ENCODE measurements around the gene CCL27. TPM values are rescaled to one million over a fixed set of nuclear protein-coding genes. Genes with fewer than 3 reads are reported as not detected.
"Not testable (repeated sequence)": the region's sequence is repeated elsewhere in the genome, so short reads cannot be mapped to it uniquely, and the experiment has no call there.

The CCL27 gene
- total RNA-seq, 6 donors from 2014 or later = 32.5 TPM; not detected in 5

GRCh38 chr9:34646211-34647083 is 16.0 kb downstream of the CCL27 start, which contains the start of gene GALT:
Gene GALT, plus strand, starts transcription at chr9:34646675. Its CDS starts 30 bp downstream, at chr9:34646705.
- DNase-seq = peak; percentile 99 to 100
- peaks cover 8 to 24% (median 15%) of the 10 kb centered on the region in 4 donors for H3K36me3 ChIP-seq
- H3K27me3 ChIP-seq = no peaks in the 10 kb centered on the region
- ATAC-seq (ENCODE audit: low FRiP score in 2 of 2) = peak; percentile 94
- no peaks in the 10 kb centered on the region for H3K9me3 ChIP-seq
- no peak for TF ChIP-seq EP300 (IDR thresholded peaks at IDR 0.05)
- TF ChIP-seq POLR2AphosphoS5 (IDR thresholded peaks at IDR 0.05) = peak; percentile 24 to 81
- TF ChIP-seq CTCF (IDR thresholded peaks at IDR 0.05) = peak; percentile 19 to 73 (median 66)
- peak in 3 of 4 donors; percentile 23 to 75 (median 64) for TF ChIP-seq POLR2A (IDR thresholded peaks at IDR 0.05)
- H3K4me3 ChIP-seq = peak within 1 kb of the TSS; percentile 52 to 92 (median 76)
- H3K27ac ChIP-seq = peak within 1 kb of the TSS; percentile 76 to 91 (median 83)
- H3K4me1 ChIP-seq = peaks cover 25 to 31% (median 26%) of the 10 kb centered on the region in 4 donors
- 5 to 36% methylated on average over 5 to 38 of the region's 43 CpGs for WGBS, 2 donors

GRCh38 chr9:34644766-34645314 is 17.6 kb downstream of the CCL27 start:
- TF ChIP-seq POLR2AphosphoS5 (IDR thresholded peaks at IDR 0.05) (no peak), CTCF (IDR thresholded peaks at IDR 0.05) (no peak), EP300 (IDR thresholded peaks at IDR 0.05) (no peak), POLR2A (IDR thresholded peaks at IDR 0.05) (no peak)
- Histone ChIP-seq H3K27me3 (no peaks in the 10 kb centered on the region), H3K9me3 (no peaks in the 10 kb centered on the region), H3K4me3 (no peak overlapping the region), H3K27ac (no peak overlapping the region), H3K4me1 (peaks cover 17 to 24% (median 18%) of the 10 kb centered on the region in 4 donors), H3K36me3 (peaks cover 5 to 18% (median 14%) of the 10 kb centered on the region in 4 donors)
- DNase-seq (no peak), ATAC-seq (ENCODE audit: low FRiP score in 2 of 2) (no peak)

GRCh38 chr9:34642679-34643078 is 19.8 kb downstream of the CCL27 start:
- no peak for DNase-seq
- 94 to 97% methylated on average over 1 of the region's 1 CpG for WGBS, 2 donors
- H3K9me3 ChIP-seq = no peaks in the 10 kb centered on the region
- no peak overlapping the region for H3K4me3 ChIP-seq
- ATAC-seq (ENCODE audit: low FRiP score in 2 of 2) = no peak
- H3K27me3 ChIP-seq = no peaks in the 10 kb centered on the region
- no peak overlapping the region for H3K27ac ChIP-seq
- H3K4me1 ChIP-seq = peaks cover 16 to 21% (median 18%) of the 10 kb centered on the region in 4 donors
- H3K36me3 ChIP-seq = no peaks in the 10 kb centered on the region
- TF ChIP-seq POLR2AphosphoS5 (IDR thresholded peaks at IDR 0.05) (no peak), EP300 (IDR thresholded peaks at IDR 0.05) (no peak), POLR2A (IDR thresholded peaks at IDR 0.05) (no peak), CTCF (IDR thresholded peaks at IDR 0.05) (no peak)

GRCh38 chr9:34639322-34639721 is 23.1 kb downstream of the CCL27 start:
- not testable (repeated sequence) for H3K36me3 ChIP-seq; DNase-seq; H3K27me3 ChIP-seq; H3K4me3 ChIP-seq; H3K27ac ChIP-seq; H3K9me3 ChIP-seq; ATAC-seq (ENCODE audit: low FRiP score in 2 of 2)
- 95 to 96% methylated on average over 8 of the region's 8 CpGs for WGBS, 2 donors
- H3K4me1 ChIP-seq = peaks cover 21 to 23% (median 22%) of the 10 kb centered on the region in 4 donors

GRCh38 chr9:34638138-34638445 is 24.4 kb downstream of the CCL27 start:
- Histone ChIP-seq H3K27ac (peak overlapping the region; percentile 73 to 94 (median 88)), H3K4me3 (peak overlapping the region; percentile 58 to 91 (median 81)), H3K9me3 (no peaks in the 10 kb centered on the region), H3K4me1 (peaks cover 21 to 23% (median 22%) of the 10 kb centered on the region in 4 donors), H3K36me3 (peaks cover 0 to 8% (median 4%) of the 10 kb centered on the region in 4 donors), H3K27me3 (no peaks in the 10 kb centered on the region)
- TF ChIP-seq CTCF (IDR thresholded peaks at IDR 0.05) (no peak), EP300 (IDR thresholded peaks at IDR 0.05) (no peak), POLR2A (IDR thresholded peaks at IDR 0.05) (no peak), POLR2AphosphoS5 (IDR thresholded peaks at IDR 0.05) (no peak)
- DNase-seq (no peak), ATAC-seq (ENCODE audit: low FRiP score in 2 of 2) (no peak)
- WGBS, 2 donors = 21 to 42% methylated on average over 6 to 7 of the region's 7 CpGs

Data from upper lobe of left lung (tissue), 6 donors.